Measurements from ENCODE around the gene ARF4. TPM values are rescaled to one million over a fixed set of nuclear protein-coding genes. Genes with fewer than 3 reads are reported as not detected.
A peak's percentile ranks its signal among the peaks of the same experiment; 100 is the strongest.

ARF4 gene
- total RNA-seq, 1 donor from 2014 or later: 165 TPM

- no peak overlapping the region for H3K27ac Mint-ChIP-seq
- H3K4me3 Mint-ChIP-seq: no peak overlapping the region
- no peaks in the 10 kb centered on the region for H3K4me1 Mint-ChIP-seq
- H3K9me3 Mint-ChIP-seq: peaks cover 32% of the 10 kb centered on the region
- H3K36me3 Mint-ChIP-seq: peaks cover 43% of the 10 kb centered on the region
- no peak for DNase-seq (ENCODE audit: low spot score in 2 of 2, unreplicated experiment in 2 of 2)
- H3K27me3 Mint-ChIP-seq (ENCODE audit: low read depth): no peaks in the 10 kb centered on the region
- no peak for TF ChIP-seq CTCF (IDR thresholded peaks at IDR 0.05; ENCODE audit: unreplicated experiment)
Observed at GRCh38 chr3:57604971-57605370, 7.8 kb upstream of the ARF4 start.

DNA sequence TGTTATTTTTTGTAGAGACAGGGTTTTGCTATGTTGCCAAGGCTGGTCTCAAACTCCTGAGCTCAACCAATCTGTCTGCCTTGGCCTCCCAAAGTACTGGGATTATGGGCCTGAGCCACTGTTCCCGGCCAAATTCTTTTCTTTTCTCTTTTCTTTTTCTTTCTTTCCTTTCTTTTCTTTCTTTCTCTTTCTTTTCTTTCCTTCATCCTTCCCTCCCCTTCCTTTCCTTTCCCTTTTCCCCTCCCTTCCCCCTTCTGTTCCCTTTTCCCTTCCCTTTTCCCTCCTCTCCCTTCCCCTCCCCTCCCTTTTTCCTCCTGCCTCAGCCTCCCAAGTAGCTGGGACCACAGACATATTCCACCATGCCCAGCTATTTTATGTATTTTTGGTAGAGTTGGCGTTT is 3.1 kb upstream of the ARF4 start:
- no peak for TF ChIP-seq CTCF (IDR thresholded peaks at IDR 0.05; ENCODE audit: unreplicated experiment)
- H3K36me3 Mint-ChIP-seq: peaks cover 9% of the 10 kb centered on the region
- DNase-seq (ENCODE audit: low spot score in 2 of 2, unreplicated experiment in 2 of 2): no peak
- H3K27ac Mint-ChIP-seq: no peak overlapping the region
- peaks cover 4% of the 10 kb centered on the region for H3K9me3 Mint-ChIP-seq
- no peaks in the 10 kb centered on the region for H3K27me3 Mint-ChIP-seq (ENCODE audit: low read depth)
- H3K4me1 Mint-ChIP-seq: peaks cover 16% of the 10 kb centered on the region
- no peak overlapping the region for H3K4me3 Mint-ChIP-seq

DNA sequence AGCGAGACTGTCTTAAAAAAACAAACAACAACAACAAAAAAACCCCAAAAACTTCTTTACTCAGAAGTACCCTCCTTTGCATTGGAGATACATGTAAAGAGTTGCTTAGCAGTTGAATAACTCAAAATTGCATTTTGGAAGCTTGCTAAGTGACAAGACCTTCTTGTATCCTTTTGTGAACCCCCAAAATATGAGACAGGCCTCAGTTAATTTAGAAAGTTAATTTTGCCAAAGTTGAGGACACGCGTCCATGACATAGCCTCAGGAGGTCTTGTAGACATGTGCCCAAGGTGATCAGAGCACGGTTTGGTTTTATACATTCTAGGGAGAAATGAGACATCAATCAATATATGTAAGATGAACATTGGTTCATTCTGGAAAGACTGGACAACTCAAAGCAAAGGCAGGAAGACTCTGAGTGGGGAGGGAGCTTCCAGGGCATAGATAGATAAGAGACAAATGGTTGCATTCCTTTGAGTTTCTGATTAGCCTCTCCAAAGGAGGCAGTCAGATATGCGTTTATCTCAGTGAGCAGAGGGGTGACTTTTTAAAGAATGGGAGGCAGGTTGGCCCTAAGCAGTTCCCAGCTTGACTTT is 1.7 kb upstream of the ARF4 start:
- peak overlapping the region; percentile 100 for H3K27ac Mint-ChIP-seq
- H3K9me3 Mint-ChIP-seq: no peaks in the 10 kb centered on the region
- TF ChIP-seq CTCF (IDR thresholded peaks at IDR 0.05; ENCODE audit: unreplicated experiment): no peak
- no peak for DNase-seq (ENCODE audit: low spot score in 2 of 2, unreplicated experiment in 2 of 2)
- peak overlapping the region; percentile 99 for H3K4me3 Mint-ChIP-seq
- H3K27me3 Mint-ChIP-seq (ENCODE audit: low read depth): no peaks in the 10 kb centered on the region
- H3K36me3 Mint-ChIP-seq: peaks cover 2% of the 10 kb centered on the region
- peaks cover 27% of the 10 kb centered on the region for H3K4me1 Mint-ChIP-seq

GRCh38 chr3:57596495-57597126 is 533 bp downstream of the ARF4 start:
- TF ChIP-seq CTCF (IDR thresholded peaks at IDR 0.05; ENCODE audit: unreplicated experiment): no peak
- Mint-ChIP-seq H3K4me3 (peak overlapping the region; percentile 99), H3K4me1 (peaks cover 40% of the 10 kb centered on the region), H3K27ac (peak overlapping the region; percentile 100), H3K27me3 (ENCODE audit: low read depth) (no peaks in the 10 kb centered on the region), H3K9me3 (no peaks in the 10 kb centered on the region), H3K36me3 (peaks cover 4% of the 10 kb centered on the region)
- DNase-seq (ENCODE audit: low spot score in 2 of 2, unreplicated experiment in 2 of 2): peak; percentile 64 to 76

DNA sequence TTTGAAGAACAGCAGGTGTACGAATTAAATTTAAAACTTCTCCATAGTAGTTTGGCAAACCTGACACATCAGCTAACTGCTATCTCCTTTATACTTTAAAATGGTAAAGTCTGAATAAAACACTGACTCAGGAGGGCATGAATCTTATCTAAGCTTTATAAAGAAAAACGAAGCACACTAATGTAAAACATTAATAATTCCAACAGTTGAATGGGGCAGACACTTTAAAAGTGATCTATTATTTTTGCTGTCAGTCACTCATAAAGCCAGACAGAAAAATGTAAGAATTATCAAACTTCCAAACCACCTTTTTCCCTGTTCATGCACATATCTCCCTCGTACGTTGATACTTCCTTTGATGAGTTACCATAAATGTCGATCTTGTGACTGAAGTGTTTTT is 2.6 kb downstream of the ARF4 start:
- H3K36me3 Mint-ChIP-seq: peaks cover 9% of the 10 kb centered on the region
- H3K4me1 Mint-ChIP-seq: peaks cover 40% of the 10 kb centered on the region
- no peaks in the 10 kb centered on the region for H3K27me3 Mint-ChIP-seq (ENCODE audit: low read depth)
- peak overlapping the region; percentile 100 for H3K27ac Mint-ChIP-seq
- no peak for DNase-seq (ENCODE audit: low spot score in 2 of 2, unreplicated experiment in 2 of 2)
- TF ChIP-seq CTCF (IDR thresholded peaks at IDR 0.05; ENCODE audit: unreplicated experiment): no peak
- peak overlapping the region; percentile 99 for H3K4me3 Mint-ChIP-seq
- H3K9me3 Mint-ChIP-seq: no peaks in the 10 kb centered on the region
